HG03442 (cell line): ENCODE data around the gene TSPAN5.
"Not testable (repeated sequence)": the region's sequence is repeated elsewhere in the genome, so short reads cannot be mapped to it uniquely, and the experiment has no call there.

ENCODE experiments used
- ATAC-seq: cut with Tn5 transposase; IDR thresholded peaks from one replicate; pipeline ENCODE4 v1.9.1; 2021; ENCODE audit warnings: mild to moderate bottlenecking, moderate library complexity; ENCODE audit not compliant: unreplicated experiment

Gene TSPAN5

DNA sequence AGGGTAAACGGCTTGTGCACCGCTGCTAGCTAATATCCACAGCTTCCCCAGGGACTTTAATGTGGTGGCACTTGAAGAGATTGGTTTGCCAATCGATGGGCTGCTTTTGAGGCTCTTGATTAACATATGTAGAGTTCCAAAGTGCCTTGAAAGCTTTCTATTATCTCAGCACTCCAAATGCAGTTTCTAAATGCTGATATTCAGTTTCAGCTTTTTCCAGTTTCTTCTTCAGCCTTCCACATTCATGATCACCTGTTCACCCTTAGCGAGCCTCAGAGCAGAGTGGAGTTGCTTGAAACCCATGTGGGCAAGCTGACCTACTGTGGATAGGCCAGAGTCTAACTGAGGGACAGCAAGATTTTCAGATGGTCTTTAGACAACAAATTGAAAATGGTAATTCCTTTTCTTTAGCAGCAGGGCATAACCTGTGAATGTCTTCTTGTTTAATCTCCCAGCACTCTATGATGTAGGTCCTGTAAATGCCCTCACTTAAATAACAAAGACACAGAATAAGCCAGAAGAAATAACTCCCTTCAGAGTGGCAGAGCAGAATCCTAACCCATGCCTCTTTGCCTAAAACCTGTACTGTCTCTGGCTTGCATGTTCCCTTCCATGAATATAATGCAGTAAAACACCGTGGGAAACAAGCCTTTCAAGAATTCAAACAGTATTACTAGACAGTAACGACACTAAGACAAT, 99.8 kb downstream of the TSPAN5 start:
- ATAC-seq = no peak

DNA sequence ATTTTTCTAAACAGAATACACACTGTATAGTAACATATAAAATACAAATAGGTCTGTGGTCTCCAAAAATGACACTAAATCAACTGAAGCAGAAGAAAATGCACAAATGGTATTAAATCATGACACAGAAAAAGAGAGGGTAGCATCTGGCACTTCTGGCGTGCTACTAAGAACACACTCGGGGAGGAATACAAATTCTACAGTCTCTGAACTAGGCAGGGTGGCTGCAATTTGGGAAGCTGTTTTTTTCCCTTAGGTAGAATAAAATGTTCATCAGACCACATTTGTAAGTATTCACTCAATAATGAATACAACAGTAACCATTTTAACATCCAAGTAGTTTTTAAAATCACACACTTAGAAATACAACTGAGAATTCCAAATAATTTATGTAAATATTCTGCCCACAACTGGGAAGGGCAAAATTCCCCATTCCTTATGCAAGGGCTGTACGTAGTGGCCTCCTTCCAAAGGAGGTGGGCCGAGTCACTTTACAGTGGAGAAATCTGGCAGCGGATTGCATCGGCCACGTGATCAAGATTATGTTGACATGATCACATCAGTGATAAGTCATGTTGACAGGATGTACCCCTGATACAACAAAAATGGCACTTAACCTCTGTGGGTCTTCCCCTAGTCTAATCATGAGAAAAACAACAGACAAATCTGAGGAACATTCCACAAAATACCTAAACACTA, 101.1 kb downstream of the TSPAN5 start:
- ATAC-seq = no peak

DNA sequence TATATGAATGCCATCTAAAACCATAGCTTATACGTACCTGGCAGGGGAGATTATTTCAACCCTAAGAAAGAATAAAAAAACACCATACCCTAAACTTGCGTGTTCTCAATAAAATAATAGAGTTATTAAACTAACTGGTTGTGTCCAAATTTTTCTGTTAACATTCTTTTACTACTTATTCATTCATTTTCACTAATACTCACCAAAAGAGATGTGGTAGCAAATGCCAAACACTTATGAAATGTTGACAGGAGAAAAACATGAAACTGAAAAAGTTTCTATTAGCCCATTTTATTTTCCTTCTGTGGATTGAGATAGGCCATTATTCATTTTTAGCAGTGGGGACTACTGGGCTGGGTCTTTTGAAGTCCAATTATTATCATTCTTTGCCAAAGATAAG, 102.0 kb downstream of the TSPAN5 start:
- ATAC-seq = no peak

DNA sequence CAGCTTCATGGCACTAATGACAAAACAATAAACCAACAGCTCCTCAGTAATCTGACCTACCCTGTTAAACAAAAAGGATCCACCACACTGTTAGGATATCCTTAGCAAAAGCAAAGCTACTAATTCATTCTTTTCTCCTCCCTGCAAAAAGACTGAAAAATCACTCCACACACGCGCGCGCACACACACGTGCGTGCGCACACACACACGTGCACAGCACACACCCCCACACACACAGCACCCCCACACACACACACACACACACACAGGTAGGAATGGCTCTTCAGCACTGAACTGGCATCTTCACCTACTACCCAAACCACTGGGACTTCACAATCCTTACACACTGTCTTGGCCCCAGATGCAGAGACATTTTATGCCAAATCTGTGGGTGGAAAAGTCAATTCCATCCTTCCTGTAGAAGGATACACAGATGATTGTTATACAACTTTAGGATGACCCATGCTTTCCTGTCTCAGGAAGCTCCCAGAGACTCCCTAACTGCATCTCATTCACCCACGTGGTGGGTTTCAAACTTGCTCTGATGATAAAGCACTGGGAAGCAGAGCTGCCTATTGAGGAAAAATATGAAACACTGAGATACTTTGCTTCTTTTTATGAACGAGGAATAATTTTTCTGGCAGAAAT, 102.5 kb downstream of the TSPAN5 start:
- no peak for ATAC-seq

DNA sequence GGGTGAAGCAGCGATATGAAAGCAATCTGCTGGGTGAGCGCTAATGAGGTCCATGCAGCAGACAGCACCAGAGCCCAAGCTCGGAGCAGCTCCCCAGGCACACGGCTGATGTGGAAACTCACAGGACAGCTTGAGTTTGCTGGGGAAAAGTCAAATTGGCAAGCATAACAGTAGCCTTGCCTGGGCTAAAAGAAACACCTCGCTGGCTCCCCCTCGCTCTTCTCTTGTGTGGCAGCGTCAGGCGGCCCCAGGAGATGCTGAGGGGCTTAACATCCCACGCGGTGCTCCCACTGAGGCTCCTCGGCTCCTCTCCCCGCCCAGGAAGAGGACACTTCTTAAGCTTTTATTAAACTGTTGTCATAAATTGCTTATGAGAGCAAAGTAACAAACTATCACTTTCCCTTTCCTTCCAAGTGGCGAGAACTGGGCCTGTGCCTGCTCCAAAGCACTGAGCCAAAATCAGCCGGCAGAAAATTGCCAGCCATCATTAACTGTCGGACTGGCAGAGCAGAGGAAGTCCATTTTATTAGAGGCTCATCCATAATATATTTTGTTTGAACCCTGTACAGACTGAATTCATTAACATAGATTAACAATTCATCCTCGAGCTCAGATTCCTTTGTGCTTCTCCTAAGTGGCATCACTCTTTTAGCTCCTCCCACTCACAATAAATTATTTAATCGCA, 111.4 kb downstream of the TSPAN5 start:
- no peak for ATAC-seq

DNA sequence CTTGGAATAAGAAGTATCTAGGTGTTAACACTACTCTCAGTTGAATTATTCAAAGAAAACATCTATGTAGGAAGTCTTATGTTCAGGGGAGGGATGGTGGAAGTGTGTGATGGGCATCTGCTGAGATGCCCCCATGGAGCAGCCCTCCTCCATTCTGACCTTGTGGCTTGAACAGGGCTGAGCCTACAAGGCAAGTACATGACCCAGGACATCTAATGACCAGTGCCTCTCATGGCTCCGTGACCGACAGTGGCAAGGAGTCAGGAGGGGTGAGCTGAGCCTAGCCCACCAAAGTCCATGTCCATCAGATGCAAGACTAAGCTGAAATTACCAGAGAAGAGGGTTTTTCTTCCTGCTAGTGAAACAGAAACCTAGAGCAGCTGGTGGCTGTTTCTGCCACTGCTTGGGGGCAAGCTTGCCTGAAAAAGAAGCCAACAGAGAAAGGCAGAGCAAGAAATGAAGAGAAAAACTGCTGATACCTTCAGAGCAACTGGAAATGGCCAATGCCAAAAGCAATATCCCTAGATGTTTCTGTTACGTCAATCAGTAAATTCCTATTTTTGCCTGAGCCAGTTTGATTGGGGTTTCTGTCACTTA, 113.5 kb downstream of the TSPAN5 start:
- ATAC-seq = no peak

DNA sequence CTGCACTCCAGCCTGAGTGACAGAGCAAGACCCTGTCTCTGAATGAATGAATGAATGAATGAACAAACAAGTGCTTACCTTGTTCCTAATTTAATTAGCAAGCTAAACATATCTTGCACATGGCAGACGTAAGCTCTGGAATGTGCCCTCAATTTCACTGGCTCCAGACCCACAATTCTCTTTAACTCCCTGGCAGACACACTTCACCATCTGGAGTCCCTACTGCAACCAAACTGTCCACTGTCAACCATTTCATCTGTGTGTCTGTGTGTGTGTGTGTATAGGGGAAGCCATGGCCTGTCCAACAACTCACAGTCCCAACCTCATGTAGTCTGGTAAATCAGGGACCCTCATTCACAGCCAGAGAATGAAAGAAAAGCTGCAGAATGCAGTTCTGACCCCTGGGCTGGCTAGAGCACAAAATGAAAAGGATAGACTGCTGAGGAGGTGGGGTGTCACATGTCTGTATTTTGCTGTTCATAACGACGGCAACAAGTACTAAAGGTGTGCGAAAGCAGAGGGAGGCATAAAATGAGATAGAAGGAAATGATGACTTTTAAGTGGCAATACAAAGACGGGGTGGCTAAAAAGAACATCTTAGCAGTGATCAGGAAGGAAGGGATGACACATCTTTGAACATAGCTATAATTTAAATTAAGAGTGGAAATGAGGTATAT, 114.1 kb downstream of the TSPAN5 start:
- no peak for ATAC-seq

DNA sequence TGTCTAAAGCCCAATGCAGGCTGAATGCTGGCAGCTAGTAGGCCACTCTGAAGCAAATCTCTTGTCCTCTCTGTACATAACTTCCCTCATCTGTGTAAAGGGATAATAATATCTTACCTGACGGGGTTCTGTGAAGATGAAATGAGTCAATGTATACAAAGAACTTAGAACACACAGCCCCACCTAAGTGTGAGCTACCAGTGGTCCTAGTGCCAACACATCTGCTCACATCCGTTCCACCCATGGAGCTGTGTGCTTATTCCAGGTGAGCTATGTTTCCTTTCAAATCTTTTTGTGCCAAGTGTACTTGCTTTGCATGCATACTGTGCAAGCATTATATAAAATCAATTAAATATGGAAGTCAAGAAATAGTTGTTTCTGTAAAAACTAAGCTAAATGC, 116.4 kb downstream of the TSPAN5 start:
- ATAC-seq = no peak

DNA sequence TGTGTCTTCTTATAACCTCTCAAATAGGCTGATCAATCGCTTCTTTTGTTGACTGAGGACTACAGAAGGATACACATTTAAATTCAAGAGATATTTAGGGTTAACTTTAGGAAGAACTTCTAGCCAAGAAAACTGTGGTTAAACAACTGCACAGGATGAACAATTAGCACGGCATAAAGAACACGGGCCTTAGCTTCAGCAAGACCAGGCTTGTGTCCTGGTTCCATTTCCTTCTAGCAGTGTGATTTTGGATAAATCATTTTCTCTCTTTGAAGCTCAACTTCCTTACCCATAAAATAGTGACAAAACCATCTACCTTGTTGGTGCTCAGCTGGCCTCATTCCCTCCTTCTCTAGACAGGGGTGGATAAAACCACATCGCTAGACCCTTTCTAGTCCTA, 117.6 kb downstream of the TSPAN5 start:
- ATAC-seq = no peak

DNA sequence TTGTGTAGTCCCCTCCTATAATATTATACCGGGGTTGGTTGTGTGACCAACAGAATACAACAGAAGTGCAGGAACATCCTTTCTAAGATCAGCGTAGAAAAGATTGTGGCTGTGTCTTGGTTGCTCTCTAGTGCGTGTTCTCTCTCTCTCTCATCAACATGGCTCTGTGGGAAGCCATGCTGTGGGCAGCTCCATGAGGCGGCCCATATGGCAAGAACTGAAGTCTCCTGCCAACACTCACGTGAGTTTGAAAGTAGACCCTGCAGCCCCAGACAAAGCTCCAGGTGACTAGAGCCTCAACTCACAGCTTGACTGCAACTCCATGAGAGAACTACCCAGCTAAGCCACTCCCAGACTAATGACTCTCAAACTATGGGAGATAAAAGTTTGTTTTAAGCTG, 118.7 kb downstream of the TSPAN5 start:
- no peak for ATAC-seq

DNA sequence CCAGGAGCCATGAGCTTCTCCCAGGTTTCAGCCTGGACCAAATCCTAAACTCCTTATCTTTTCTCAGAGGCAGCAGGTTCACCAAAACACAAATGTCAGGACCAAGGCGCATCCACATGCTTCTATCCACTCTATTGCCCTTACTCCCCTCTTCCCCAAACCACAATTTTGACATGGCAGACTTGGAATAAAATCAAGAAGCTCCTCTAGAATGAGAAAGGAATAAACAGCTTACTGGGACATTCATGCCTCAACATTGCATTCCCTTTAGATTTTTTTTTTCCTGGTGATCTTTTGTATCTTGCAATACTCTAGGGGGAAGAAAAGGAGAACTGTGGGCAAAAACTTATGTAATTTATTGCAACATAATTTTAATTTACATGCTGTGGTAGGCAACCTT, 119.1 kb downstream of the TSPAN5 start:
- ATAC-seq = no peak

DNA sequence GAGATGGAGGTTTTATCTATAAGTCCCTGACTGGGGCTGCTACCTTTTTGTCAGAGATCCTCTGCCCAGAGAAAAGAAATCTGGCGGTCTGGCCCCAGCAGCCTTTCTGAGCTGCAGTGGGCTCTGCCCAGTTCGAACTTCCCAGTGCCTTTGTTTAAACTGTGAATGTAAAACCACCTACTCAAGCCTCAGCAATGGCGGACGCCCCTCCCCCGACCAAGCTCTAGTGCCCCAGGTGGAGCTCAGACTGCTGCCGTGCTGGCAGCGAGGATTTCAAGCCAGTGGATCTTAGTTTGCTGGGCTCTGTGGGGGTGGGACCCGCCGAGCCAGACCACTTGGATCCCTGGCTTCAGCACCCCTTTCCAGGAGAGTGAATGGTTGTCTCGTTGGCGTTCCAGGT, 121.8 kb downstream of the TSPAN5 start:
- no peak for ATAC-seq

DNA sequence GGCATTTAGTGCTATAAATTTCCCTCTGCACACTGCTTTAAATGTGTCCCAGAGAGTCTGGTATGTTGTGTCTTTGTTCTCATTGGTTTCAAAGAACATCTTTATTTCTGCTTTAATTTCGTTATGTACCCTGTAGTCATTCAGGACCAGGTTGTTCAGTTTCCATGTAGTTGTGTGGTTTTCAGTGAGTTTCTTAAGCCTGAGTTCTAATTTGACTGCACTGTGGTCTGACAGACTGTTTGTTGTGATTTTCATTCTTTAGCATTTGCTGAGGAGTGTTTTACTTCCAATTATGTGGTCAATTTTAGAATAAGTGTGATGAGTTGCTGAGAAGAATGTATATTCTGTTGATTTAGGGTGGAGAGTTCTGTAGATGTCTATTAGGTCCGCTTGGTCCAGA, 124.3 kb downstream of the TSPAN5 start:
- not testable (repeated sequence) for ATAC-seq

DNA sequence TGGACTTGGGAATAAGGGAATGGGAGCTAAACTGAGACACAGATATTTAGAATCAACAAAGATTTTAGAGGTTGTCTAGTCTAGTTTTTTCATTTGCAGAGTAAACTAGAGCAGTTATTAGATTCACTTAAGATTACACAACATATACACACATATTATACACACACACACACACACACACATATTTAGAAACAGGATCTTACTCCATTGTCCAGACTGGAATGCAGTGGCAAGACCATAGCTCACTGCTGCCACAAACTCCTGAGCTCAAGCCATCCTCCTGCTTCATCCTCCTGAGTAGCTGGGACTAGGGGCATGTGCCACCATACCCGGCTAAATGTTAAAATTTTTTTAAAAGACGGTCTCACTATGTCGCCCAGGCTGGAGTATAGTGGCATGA, 127.8 kb downstream of the TSPAN5 start:
- ATAC-seq = no peak

DNA sequence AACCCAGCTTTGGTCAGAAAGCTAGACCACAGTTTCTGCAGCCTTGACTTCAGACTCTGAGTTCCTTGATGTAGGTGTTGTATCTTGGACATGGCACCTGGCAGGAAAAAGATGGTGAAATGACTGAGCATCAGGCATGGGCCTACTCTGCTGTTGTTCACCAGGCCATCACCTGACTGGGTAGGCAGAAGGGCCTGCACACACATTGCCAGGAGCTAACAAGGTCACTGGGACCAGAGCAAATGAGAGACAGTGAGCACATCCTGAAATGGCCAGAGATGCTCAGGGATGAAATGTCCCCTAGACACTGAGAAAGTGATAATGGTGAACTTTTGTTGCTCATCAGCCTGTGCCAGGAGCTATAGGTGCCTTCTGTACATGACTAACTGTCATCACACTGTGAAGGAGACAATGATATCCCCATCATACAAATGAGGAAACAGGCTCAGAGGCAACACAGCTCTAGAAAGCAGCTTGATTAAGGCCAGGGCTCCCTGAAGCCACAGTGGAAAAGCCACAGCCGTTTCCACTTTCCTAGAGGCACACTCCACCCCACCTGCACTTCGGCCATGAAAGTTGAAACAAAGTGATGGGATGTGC, 128.3 kb downstream of the TSPAN5 start:
- ATAC-seq = no peak

DNA sequence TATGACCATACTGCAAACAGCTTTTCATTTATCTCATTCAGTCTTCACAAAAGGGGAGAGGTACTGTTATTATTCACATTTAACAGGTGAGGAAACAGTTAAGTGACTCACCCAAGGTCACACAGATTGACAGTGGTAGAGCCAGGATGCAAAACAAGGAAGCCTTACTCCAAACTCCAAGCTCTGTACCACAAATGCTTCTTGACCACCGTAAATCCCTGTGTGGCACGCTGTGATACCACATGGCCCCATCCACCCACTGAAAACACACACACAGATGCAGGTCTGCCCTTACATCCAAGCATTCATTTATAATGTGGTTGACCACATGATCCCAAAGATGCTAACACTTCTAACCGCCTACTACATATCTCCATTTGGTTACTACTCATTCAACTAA, 129.5 kb downstream of the TSPAN5 start:
- no peak for ATAC-seq

DNA sequence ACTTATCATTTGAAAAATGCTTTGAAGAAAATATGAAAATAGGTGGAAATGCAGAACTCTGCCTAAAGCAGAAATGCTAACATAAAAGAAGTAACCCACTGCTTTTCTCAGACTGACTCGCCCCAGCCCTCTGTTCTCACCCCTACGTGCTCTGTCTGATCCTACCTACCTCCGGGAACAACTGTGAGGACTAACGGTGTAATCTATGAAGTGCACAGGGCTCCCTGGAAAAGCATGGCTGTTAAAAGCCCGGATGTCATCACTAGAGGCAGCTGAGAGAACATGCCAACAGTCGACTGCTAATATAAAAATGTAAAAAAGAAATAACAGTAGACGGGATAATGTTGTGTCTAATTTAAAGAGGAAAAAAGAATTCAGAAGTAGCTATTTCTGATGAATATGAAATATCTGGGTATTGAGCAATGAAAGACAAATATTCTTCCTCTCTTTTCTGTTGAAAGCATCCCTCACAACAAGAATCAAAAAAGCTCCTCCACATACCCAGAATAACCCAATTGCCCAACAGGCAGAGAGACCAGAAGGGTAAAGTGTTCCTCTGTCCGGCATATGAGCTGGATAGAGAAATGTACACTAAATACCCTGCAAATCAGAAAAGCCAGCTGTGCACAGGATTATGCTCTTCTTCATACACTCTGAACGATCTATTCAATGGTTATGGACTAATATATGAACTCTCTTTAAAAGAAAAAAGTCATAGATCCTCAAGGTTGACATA, 130.7 kb downstream of the TSPAN5 start:
- no peak for ATAC-seq

DNA sequence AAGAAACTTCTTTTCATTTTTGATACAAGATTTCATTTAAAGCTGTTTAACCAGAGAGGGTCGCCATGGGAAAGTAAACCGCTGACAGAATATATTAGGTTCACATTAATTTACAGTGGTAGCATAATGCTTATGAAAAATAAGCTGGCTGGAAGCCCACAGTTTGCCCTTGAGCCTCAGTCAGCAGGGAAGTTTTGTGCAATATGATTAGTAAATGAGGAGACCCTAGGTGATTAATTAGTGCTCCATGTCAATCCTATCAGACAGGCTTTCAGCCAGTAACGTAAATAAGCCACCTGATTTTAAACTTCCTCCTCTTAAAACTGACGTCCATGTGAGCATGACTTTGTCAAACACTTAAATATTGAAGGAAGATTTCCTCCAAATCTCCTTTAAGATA, 134.2 kb downstream of the TSPAN5 start:
- ATAC-seq = no peak

DNA sequence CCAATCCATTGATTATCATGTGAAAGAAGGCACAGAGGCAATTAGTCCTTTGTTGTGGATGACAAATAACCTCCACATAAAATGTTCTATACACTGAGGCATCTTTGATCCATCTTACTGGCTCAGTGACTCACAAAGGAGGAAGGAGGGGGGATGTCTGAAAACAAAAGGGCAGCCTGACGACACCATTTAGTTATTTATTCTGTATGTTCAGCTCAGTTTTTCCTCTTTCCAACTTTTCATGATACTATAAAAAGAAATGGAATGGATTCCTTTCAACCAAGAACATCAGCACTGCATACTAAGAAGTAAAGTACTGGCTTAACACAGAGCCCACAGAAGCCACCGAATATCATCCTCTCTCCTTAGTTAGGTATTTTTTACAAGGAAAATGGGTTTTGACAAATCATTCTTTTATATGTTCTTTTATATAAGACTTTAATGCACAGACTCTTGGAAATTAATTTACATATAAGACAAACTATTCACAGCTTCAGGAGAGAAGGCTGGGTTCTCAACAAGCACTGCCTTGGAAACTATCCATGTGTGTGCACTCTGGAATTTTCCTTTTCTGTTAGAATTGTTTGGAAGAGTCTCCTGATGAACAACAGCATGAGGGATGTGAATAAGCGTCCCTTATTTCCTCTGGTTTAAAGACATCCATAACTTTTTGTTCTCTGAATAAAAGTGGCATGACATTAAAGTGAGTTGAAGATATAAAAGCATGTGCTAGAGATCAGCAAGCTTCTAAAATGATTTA, 135.6 kb downstream of the TSPAN5 start:
- no peak for ATAC-seq
